GM12864 (cell line): ENCODE results near the gene MACROD2.
"Not testable (repeated sequence)": the region's sequence is repeated elsewhere in the genome, so short reads cannot be mapped to it uniquely, and the experiment has no call there.

ENCODE experiments used
- DNase-seq: peaks from one replicate; pipeline ENCODE4 v3.0.0-alpha.2; 2011; ENCODE audit warnings: low read depth
- H3K4me3 ChIP-seq: 2 replicates; pipeline ENCODE4 v1.5.1; 2011; ENCODE audit warnings: mild to moderate bottlenecking, low read depth, low read length, control low read depth
- TF ChIP-seq, protein P1 (sequence below): IDR thresholded peaks from 2 replicates; pipeline ENCODE4 v1.5.1; 2011; ENCODE audit warnings: low read depth, mild to moderate bottlenecking, moderate library complexity, low read length, control low read depth, inconsistent platforms; ENCODE audit errors: missing control alignments

MACROD2 gene

DNA sequence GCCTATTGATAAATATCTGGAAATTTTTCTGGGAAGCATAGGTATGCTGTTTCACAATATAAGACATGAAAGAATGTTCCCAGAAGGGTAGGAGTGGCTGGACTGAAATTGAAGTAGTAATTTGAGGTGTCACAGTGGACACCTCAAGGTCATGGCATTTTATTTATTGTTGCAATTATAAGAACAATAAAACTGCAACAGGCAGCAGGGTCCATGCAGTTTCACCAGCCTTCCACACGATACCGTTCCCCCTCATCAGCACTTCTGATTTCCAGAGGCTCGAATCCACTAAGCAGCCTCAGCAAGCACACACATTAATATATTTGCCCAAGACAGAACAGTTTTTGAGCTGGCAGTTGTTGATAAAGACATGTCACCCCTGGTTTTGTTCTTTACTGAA is 1540.5 kb downstream of the MACROD2 start:
- DNase-seq, result no peak
- TF ChIP-seq, protein P1, sequence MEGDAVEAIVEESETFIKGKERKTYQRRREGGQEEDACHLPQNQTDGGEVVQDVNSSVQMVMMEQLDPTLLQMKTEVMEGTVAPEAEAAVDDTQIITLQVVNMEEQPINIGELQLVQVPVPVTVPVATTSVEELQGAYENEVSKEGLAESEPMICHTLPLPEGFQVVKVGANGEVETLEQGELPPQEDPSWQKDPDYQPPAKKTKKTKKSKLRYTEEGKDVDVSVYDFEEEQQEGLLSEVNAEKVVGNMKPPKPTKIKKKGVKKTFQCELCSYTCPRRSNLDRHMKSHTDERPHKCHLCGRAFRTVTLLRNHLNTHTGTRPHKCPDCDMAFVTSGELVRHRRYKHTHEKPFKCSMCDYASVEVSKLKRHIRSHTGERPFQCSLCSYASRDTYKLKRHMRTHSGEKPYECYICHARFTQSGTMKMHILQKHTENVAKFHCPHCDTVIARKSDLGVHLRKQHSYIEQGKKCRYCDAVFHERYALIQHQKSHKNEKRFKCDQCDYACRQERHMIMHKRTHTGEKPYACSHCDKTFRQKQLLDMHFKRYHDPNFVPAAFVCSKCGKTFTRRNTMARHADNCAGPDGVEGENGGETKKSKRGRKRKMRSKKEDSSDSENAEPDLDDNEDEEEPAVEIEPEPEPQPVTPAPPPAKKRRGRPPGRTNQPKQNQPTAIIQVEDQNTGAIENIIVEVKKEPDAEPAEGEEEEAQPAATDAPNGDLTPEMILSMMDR, result no peak
- H3K4me3 ChIP-seq, result no peak overlapping the region

DNA sequence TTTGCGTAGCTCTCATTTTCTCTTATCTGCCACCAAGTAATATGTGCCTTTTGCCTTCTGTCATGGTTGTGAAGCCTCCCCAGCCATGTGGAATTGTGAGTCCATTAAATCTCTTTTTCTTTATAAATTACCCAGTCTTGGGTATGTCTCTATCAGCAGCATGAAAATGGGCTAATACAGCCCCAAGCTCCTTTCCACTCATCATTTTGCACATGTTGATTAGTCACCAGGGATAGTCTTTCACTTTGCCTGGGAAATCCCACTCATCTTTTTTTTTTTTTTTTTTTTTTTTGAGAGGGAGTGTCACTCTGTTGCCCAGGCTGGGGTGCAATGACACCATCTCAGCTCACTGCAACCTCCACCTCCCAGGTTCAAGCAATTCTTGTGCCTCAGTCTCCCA is 1541.9 kb downstream of the MACROD2 start:
- H3K4me3 ChIP-seq, DNase-seq: not testable (repeated sequence)

DNA sequence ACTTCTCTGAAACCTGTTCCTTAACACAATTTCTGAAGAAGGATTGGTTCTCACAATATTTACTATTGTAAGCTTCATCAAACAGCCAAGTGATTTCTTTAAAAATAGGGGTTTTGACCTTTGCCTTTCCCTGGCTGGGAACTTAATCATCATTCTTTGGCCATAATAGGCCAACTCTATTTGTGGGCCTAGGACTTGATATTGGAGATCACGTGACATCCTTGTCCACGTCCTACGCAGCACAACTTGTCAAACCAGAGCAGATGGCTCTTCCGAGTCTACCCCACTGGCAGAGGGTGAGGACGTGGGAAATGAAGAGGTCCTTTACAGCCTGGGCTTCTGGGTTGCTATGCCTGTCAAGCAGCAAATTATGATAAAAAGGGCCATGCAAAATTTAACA is 1547.3 kb downstream of the MACROD2 start:
- no peak overlapping the region for H3K4me3 ChIP-seq
- DNase-seq, result no peak
- TF ChIP-seq, protein P1, result no peak

DNA sequence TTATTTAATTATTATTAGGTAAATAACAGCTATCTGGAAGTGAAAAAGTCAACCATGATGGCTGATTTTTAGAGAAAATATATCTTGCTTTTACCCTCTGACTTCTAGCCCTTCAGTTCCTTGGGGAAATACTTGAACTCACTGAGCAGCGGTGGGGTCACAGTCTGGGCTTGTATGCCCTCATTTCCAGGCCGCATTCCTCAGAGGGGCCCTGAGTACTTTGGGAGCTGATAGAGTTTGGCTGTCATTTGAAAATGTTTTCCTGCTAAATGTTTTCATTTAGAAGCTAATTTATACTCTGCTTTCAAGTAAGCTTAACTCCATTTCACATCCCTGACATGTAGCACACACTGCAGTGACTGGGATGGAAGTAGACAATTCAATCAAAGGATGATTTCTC is 1549.4 kb downstream of the MACROD2 start:
- no peak for DNase-seq
- TF ChIP-seq, protein P1, result no peak

DNA sequence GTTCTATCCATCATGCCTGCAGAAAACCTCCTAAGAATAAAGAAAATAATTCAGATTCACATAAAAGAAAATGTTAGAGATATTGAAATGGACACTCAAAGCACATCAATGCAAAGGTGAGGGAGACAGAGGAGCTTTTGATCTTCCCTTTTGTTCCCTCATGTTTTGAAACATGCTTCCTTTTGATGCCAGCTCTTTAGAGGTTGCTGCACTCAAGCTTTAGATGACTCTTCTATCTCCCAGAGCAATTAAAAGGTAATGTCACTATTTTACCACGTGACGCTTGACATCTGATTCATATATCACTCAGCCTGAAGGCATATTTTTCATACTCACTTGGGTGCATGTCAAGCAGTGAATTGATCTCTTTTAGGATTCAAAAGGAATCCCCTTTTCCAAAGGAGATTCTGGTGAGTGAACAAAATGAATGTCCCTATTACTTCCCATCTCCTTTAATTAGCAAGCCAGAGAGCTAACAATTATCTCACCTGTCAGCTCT is 1551.3 kb downstream of the MACROD2 start:
- DNase-seq, result no peak
- TF ChIP-seq, protein P1, result no peak
- H3K4me3 ChIP-seq, result no peak overlapping the region

More for the DNA sequence above, 1549.4 kb downstream of the MACROD2 start:
- H3K4me3 ChIP-seq, result no peak overlapping the region

DNA sequence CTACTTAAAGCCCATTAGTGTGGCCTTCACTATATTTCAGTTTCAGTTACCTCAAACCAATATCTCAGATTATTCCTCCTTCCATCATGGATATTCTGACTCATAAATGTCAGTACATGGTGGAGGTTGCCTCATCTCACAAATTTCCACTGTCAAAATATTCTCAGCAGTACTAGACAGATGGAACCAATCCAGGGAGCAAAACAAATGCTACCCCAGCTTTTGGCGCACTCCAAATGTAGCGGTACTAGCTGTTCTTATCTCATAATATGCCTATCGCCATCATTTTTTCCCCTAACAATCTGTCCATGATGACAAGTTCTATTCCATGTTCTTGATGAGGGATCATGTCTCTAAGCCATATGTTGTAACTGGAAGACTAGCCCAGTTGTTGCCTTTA is 1551.8 kb downstream of the MACROD2 start:
- TF ChIP-seq, protein P1, result no peak
- DNase-seq, result no peak
- no peak overlapping the region for H3K4me3 ChIP-seq

DNA sequence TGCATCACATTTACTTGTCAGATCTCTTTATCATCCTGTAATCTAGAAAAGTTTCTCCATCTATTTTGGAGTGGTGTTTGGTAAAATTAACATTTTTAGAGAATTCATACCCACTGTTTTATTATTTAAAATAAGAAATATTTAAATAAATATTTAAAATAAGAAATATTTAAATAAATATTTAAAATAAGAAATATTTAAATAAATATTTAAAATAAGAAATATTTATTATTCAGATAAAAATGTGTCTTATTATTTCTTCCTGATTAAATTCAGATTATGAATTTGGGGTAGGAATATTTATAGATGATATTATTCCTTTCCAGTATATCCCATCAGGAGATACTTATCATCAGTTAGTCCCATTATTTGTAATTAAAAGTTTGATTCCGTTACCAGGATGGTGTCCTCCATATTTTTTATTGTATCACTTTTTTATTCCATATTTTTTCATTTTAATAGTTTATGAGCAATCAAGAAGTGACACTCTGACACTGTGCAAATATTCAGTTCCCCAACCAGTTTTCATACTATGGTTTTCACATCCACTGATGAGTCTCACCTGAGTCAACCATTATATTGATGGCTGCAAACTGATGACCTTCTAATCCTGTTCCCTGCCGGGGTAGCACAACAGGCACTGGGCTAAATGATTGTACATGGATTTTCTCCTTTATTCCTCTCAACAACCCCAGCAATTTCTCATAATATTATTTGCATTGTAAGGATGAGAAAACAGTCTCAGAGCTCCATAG is 1555.0 kb downstream of the MACROD2 start:
- TF ChIP-seq, protein P1, result no peak
- DNase-seq, result no peak
- H3K4me3 ChIP-seq, result no peak overlapping the region
